EL (cell line): ENCODE data around the gene LRRC8D.
"Not testable (repeated sequence)": the region's sequence is repeated elsewhere in the genome, so short reads cannot be mapped to it uniquely, and the experiment has no call there.

Source experiments
- DNase-seq: peaks from one replicate; pipeline ENCODE4 v3.0.0-alpha.2; 2016

The LRRC8D gene

DNA sequence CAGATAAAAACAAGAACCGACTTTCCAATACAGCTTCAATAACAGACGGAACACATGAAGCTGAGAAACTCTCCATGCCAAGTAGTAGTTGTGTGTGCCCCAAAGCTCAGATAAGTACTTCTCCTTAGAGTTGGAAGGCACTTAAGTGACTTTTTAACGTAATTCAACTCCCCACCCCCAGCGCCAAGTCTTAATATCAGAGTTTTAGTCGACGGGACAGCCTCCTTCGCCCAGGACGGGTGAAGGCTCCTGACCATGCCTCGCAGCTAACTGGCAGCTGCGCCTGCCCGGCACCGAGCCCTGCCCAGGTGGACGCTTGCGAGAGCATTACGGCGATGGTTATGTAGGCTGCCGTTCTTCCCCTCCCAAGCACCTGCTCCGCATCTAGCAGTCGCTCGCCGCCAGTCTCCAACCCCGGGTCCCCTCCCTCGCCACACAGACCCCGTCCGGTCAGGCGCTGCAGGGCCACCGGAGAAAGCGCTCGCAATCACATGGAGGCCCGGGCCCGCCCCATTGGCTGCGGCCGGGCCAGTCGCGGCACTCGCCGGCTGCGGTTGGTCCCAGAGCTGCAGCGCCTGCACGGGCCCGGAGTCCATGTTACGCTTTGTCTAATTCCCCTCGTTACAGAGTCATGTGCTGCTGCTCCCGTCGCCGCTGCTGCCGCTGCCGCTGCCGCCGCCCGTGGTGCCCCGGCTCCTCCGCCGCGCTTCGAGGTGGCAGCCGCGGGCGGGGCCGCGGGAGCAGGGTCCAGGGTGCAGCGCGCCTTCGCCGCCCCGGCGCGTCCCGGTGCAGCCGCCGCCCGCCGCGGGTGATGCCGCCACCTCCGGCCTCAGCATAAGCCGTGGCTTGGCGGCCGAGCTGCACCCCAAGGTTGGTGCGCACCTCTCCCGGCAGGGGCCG lies at the start of gene LRRC8D:
Gene LRRC8D (plus strand): TSS at position 611 of the 900 bp plus-strand sequence. CDS start 112,037 bp downstream, outside the sequence.
- DNase-seq: peak; percentile 79

DNA sequence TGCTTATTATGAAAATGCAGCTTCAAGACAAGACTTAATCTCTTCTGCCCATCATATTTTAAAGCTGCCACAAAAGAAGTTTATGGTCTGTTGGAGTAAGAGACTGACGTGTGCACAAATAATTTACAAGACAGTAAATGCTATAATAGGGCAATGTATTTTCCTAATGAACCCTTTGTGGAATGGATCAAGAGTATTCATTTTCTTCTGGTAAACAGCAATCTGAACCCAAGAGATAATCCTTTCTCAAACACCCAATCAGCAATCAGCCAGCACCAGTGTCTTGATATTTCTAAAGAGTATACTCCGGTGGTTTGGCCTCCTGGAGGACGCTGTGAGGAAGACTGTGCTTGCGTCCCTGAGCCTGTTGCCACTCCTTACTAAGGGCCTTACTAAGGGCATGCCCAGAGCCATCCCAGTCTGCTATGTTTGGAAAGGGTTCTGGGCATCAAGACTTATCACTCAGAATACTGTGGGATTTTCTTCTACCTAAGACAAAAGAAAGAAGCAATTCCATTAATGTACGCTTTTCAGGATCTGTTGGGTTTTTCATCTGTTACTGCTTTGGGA lies 48.8 kb upstream of the LRRC8D start:
- no peak for DNase-seq

GRCh38 chr1:89776104-89776503 lies 44.7 kb upstream of the LRRC8D start:
- DNase-seq: not testable (repeated sequence)

- DNase-seq: not testable (repeated sequence)
Observed at GRCh38 chr1:89777271-89777670, 43.6 kb upstream of the LRRC8D start.

DNA sequence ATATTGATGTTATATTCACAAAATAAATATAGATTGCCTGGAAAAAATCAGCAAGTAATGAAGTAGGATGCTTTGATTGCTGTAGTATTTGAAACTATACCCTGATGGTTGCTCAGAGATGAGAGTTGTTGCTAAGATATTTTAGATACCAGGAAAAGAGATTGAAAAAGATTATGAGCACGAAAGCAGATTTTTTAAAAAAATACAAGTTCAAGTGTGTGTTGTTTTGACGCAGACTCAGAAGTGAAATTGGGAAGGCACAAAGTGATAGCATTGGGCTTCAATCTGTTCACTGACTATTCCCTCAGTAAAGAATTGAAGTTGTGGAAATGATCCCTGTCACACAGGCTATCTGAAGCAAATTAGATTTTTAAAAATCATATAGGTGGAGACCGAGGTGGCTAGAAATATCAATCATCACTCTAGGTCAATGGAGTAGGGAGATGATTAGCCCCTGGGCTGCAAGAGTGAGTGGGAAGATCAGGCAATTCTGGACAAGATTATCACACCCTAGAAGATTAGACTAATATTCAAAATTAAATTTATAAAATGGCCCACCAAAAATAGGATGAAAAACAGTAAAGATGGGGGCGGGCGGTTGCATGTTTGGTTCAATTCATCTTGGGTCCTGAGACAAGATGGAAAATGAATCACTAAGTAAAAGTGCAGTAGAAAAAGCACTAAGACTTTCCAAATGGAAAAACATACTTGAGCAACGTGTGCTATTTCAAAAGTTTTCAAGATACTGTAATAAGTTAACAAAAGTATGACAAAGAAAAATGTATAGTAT lies 41.5 kb upstream of the LRRC8D start:
- no peak for DNase-seq

DNA sequence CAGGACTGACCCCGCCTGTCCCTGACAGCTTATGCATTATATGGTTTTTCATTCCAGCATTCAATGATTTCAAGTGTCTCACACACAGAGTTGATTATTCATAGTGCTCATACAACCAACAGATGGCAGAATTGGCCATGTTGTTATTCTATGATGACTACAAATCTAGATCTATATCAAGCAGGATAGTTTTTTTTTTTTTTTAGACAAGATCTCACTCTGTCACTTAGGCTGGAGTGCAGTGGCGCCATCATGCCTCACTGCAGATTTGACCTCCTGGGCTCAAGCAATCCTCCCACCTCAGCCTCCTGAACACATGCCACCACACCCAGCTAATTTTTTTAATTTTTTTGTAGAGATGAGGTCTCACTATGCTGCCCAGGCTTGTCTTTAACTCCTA lies 40.1 kb upstream of the LRRC8D start:
- peak; percentile 58 for DNase-seq

GRCh38 chr1:89781494-89782126 lies 39.2 kb upstream of the LRRC8D start:
- no peak for DNase-seq

DNA sequence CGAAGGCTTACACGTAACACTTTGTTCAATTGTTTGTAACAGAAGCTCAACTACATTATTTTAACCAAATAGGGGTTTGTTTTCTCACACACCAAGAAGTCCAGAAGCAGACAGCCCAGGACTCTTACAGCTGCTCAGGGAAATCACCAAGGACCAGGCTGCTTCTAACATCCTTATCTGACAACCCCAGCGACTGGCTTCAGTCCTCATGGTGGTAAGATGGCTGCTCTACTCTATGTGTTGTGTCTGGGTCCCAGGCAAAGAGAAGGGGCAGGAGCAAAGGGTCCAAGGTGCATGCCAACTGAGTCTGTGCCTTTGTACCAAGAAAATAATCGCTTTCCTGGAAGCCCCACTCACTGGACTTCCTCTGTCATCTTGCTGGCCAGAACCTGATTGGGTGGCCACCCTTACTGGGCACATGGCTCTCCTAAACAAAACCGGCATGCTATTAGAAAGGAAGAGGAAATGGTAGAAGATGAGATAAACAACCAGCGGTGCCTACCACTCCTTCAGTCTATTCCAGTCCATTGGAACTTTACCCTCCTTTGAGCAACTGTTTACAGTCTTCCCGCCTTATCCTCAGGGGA lies 34.1 kb upstream of the LRRC8D start:
- DNase-seq: no peak

- no peak for DNase-seq
Observed at GRCh38 chr1:89790592-89790991, 30.2 kb upstream of the LRRC8D start.

DNA sequence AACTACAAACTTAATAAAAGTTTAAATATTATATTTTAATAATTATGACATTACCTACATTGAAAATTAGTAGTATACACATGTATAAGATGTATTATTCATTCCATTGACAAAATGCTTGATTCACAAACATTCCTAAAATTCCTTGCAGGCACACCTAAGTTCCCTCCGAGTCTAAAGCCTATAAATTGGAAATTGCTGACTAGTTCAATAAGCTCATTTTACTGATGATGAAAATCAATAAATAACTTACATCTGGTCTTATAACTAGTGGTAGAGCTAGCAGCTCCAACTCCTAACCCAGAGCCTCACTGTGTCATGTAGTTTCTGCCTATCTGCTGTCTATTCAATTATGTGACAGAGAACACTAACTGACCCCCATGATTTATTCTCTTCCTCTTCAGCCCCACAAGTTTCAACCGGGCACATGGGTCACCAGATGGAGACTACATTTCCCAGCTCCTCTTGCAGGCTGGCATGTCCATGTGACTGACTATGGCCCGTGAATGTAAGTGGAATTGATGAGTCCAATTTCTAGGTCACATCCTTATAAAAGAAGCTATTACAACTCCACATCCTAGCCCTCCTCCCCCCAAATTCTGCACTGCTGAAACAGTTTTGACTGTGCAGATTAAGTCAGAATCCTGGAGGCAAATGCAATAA lies 29.6 kb upstream of the LRRC8D start:
- no peak for DNase-seq

- DNase-seq: peak; percentile 43
Observed at GRCh38 chr1:89794406-89794805, 26.4 kb upstream of the LRRC8D start.

DNA sequence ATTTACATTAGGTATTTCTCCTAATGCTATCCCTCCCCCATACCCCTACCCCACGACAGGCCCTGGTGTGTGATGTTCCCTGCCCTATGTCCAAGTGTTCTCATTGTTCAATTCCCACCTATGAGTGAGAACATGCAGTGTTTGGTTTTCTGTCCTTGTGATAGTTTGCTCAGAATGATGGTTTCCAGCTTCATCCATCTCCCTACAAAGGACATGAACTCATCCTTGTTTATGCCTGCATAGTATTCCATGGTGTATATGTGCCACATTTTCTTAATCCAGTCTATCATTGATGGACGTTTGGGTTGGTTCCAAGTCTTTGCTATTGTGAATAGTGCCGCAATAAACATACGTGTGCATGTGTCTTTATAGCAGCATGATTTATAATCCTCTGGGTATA lies 25.3 kb upstream of the LRRC8D start:
- not testable (repeated sequence) for DNase-seq

- not testable (repeated sequence) for DNase-seq
Observed at GRCh38 chr1:89797876-89798275, 23.0 kb upstream of the LRRC8D start.

- DNase-seq: peak; percentile 36
Observed at GRCh38 chr1:89799495-89799894, 21.3 kb upstream of the LRRC8D start.

DNA sequence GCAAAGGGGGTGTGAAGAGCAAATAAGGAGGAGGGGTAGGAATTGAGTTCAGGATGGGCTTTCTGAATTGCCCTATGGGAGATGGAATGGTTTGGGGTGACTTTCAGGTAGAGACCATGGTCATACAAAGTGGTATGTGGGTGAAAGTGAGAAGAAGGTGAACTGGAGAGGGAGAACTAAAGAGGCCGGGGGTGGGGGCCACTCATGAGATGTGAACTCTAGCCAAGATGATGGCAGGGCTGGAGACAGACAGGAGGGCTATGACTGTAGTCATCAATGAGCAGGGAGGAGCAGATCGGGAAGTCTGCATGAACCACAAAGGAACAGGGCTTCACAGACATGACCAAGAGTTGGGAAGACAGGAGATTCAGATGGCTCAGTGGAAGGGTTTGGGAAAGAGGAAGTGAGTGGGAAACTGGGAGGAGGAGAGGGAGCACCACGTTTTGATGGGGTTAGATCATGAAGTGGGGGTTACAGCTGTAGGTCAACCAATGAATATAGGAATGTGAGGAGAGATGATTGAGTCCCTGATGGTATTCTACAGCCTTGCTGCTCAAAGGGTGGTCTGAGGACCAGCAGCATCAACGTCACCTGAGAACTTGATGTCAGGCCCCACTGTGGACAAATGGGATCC lies 20.7 kb upstream of the LRRC8D start:
- no peak for DNase-seq

- no peak for DNase-seq
Observed at GRCh38 chr1:89800718-89801117, 20.1 kb upstream of the LRRC8D start.

GRCh38 chr1:89802051-89802450 lies 18.8 kb upstream of the LRRC8D start:
- DNase-seq: no peak

GRCh38 chr1:89802841-89803240 lies 18.0 kb upstream of the LRRC8D start:
- peak; percentile 46 for DNase-seq

DNA sequence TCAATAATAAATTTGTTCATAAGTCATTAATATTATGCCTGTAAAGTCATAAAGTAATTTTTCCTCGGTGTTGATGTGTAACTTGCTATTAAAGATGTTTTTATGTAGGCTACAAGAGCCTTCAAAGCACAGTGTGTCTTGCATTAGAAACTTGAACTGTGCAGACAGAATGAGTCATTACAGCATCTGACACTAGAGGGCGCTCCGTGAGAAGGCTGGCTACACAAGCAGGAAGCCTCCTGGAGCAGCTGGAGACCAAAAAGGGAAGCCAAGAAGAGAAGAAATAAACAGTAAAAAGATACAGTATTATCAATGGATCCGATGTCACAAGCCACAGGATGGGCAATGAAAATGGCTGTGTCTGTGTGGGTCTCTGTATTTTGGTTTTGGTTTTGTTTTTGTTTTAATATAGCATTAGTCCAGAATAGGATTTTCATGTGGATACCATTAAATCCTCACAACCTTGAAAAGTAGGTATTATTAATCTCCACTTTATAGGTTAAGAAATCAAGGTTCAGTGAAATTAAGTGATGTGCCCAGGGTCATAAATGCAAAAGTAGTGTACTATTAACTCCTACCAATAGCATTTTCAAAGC lies 16.1 kb upstream of the LRRC8D start:
- peak; percentile 81 for DNase-seq

DNA sequence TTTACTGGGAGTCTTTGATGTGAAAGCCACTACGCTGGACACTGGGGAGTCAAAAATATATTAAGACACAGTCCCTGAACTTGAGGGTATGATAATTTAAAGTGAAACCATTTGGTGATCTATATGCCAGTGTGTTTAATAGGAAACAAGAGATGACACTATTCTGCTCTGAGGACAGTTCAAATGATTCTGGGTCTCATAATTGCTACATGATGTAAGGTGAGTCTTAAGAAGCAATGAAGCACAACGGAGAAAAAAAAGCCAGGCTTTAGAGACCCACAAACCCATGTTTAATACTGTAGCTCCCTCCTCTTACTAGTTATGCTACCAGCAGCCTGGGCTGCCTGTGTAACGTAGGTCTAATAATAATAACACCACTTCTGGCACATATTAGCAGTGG lies 14.2 kb upstream of the LRRC8D start:
- no peak for DNase-seq

- no peak for DNase-seq
Observed at GRCh38 chr1:89807503-89807902, 13.3 kb upstream of the LRRC8D start.
